COLO668 (cell line): ENCODE data around the gene RAB35.

Experiments
- DNase-seq: peaks from one replicate; lab custom pipeline; 2025; ENCODE audit not compliant: unreplicated experiment; lab: John Stamatoyannopoulos, UW

RAB35 gene

GRCh38 chr12:120116441-120116791 lies at the start of gene RAB35:
TSS of gene RAB35 (minus strand) at chr12:120116753. CDS start at chr12:120116650, 103 bp downstream.
- DNase-seq = no peak

- no peak for DNase-seq
Observed at GRCh38 chr12:120164293-120164692, 47.7 kb upstream of the RAB35 start.

GRCh38 chr12:120162763-120163162 lies 46.2 kb upstream of the RAB35 start:
- DNase-seq = no peak

- DNase-seq = no peak
Observed at GRCh38 chr12:120161852-120162251, 45.3 kb upstream of the RAB35 start.

- no peak for DNase-seq
Observed at GRCh38 chr12:120159509-120160237, 43.1 kb upstream of the RAB35 start.

GRCh38 chr12:120158351-120158750 lies 41.8 kb upstream of the RAB35 start:
- no peak for DNase-seq

- no peak for DNase-seq
Observed at GRCh38 chr12:120157678-120158077, 41.1 kb upstream of the RAB35 start.

- no peak for DNase-seq
Observed at GRCh38 chr12:120156315-120157259, 40.0 kb upstream of the RAB35 start.

- no peak for DNase-seq
Observed at GRCh38 chr12:120155072-120155471, 38.5 kb upstream of the RAB35 start.

- no peak for DNase-seq
Observed at GRCh38 chr12:120150919-120151525, 34.5 kb upstream of the RAB35 start.

GRCh38 chr12:120148011-120148410 lies 31.5 kb upstream of the RAB35 start:
- no peak for DNase-seq

- no peak for DNase-seq
Observed at GRCh38 chr12:120145164-120145563, 28.6 kb upstream of the RAB35 start.

GRCh38 chr12:120144215-120144614 lies 27.7 kb upstream of the RAB35 start:
- DNase-seq = no peak

GRCh38 chr12:120142231-120142877 lies 25.8 kb upstream of the RAB35 start:
- DNase-seq = no peak

- DNase-seq = no peak
Observed at GRCh38 chr12:120141336-120141735, 24.8 kb upstream of the RAB35 start.

- DNase-seq = no peak
Observed at GRCh38 chr12:120140603-120141002, 24.1 kb upstream of the RAB35 start.

- no peak for DNase-seq
Observed at GRCh38 chr12:120139958-120140357, 23.4 kb upstream of the RAB35 start.

- no peak for DNase-seq
Observed at GRCh38 chr12:120138366-120138765, 21.8 kb upstream of the RAB35 start.

GRCh38 chr12:120137833-120138232 lies 21.3 kb upstream of the RAB35 start:
- no peak for DNase-seq

GRCh38 chr12:120136093-120136770 lies 19.7 kb upstream of the RAB35 start:
- DNase-seq = no peak
